Psoas muscle (tissue), 8 donors: ENCODE data around the gene SPIRE2. TPM values are rescaled to one million over a fixed set of nuclear protein-coding genes. Genes with fewer than 3 reads are reported as not detected.

Experiments
- ATAC-seq, 4 donors: fragments of 200-7000 bp; cut with Tn5 transposase; one replicate each; pipeline ENCODE4 v1.9.1; 2020; ENCODE audit warnings: moderate library complexity in 3 of 4, mild to moderate bottlenecking in 2 of 4
- DNase-seq, 2 donors: peaks; one replicate each; pipeline ENCODE4 v3.0.0-alpha.2; 2020
- H3K27ac ChIP-seq: fragments of 200-600 bp; one replicate; pipeline ENCODE4 v1.8.0; 2022
- H3K27me3 ChIP-seq, 3 donors: fragments of 200-600 bp in 1 of 3; one replicate each; pipeline versions ENCODE4 v1.6.1 to v1.8.0; 2013 to 2022; ENCODE audit warnings: low read length in 2 of 3, mild to moderate bottlenecking in 2 of 3, moderate library complexity in 1 of 3; ENCODE audit not compliant: insufficient read depth in 3 of 3
- H3K36me3 ChIP-seq, 2 donors: fragments of 200-600 bp in 1 of 2; one replicate each; pipeline versions ENCODE4 v1.6.1 to v1.8.0; 2013 to 2022; ENCODE audit warnings: low read depth in 1 of 2, mild to moderate bottlenecking in 1 of 2, moderate library complexity in 1 of 2; ENCODE audit not compliant: insufficient read depth in 1 of 2
- H3K4me1 ChIP-seq: fragments of 200-600 bp; one replicate; pipeline ENCODE4 v1.8.0; 2022
- H3K4me3 ChIP-seq: fragments of 200-600 bp; one replicate; pipeline ENCODE4 v1.8.0; 2022; ENCODE audit warnings: mild to moderate bottlenecking
- H3K9me3 ChIP-seq: fragments of 200-600 bp; one replicate; pipeline ENCODE4 v1.8.0; 2022
- WGBS, 3 donors: extraction: QIAGEN DNeasy Blood & Tissue Kit; methylation state at CpG; one replicate each; pipeline versions ENCODE4 v1.1.6 to v1.1.7; 2013; 5-methylcytosine and 5-hydroxymethylcytosine counted together
- intact Hi-C, 2 donors: fragments of 100-400 bp; cut with DNase I; formaldehyde crosslinking; loops; one replicate each; pipeline versions ENCODE4 v1.11.0 to v1.14.2; 2022
- polyA plus RNA-seq, 3 donors: library from polyadenylated mRNA; stranded (reverse); fragments of 200-250 nt; gene quantifications; one replicate each; pipeline ENCODE4 v1.2.3, GENCODE V29; 2013
- total RNA-seq, 4 donors: library from RNA; stranded (reverse); fragmentation: NEBNext Ultra II Directional in 2 of 4; extraction: Animal tissue kit (Norgen Biotek cat#: 25700) in 2 of 4; gene quantifications; one replicate each; pipeline versions ENCODE4 v1.2.1 to v1.2.4, GENCODE V29; 2021 to 2023
- TF ChIP-seq, protein P1 (sequence below): fragments of 200-600 bp; IDR thresholded peaks from one replicate; pipeline ENCODE4 v1.8.0; 2022; ENCODE audit warnings: antibody characterized with exemption
- donor health status: healthy with polysubstance abuse.
- donor health status: DM: no; HTN: no; CAD: no; lungs with moderate emphysema.
- donor health status: Bipolar disorder and iron deficiency.
- donor health status: healthy.
- donor health status: DM: yes; HTN: yes; CAD: no.
- donor health status: DM: no; HTN: no; CAD: no.
- donor health status: DM: no; HTN: no; CAD: no.
- donor health status: DM: yes; HTN: yes; CAD: no.

SPIRE2 gene
- total and polyA plus RNA-seq, 7 donors, result 0.14 to 0.48 (median 0.25) TPM; not detected in 1

- H3K27me3 ChIP-seq, result no peaks in the 10 kb centered on the region
- intact Hi-C loops, result no loop called here
- ATAC-seq, result no peak
- H3K27ac ChIP-seq, result no peak overlapping the region
- H3K9me3 ChIP-seq, result no peaks in the 10 kb centered on the region
- no peaks in the 10 kb centered on the region for H3K4me1 ChIP-seq
- TF ChIP-seq, protein P1, sequence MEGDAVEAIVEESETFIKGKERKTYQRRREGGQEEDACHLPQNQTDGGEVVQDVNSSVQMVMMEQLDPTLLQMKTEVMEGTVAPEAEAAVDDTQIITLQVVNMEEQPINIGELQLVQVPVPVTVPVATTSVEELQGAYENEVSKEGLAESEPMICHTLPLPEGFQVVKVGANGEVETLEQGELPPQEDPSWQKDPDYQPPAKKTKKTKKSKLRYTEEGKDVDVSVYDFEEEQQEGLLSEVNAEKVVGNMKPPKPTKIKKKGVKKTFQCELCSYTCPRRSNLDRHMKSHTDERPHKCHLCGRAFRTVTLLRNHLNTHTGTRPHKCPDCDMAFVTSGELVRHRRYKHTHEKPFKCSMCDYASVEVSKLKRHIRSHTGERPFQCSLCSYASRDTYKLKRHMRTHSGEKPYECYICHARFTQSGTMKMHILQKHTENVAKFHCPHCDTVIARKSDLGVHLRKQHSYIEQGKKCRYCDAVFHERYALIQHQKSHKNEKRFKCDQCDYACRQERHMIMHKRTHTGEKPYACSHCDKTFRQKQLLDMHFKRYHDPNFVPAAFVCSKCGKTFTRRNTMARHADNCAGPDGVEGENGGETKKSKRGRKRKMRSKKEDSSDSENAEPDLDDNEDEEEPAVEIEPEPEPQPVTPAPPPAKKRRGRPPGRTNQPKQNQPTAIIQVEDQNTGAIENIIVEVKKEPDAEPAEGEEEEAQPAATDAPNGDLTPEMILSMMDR, result no peak
- peaks cover 4 to 73% of the 10 kb centered on the region in 2 donors for H3K36me3 ChIP-seq
- no peak overlapping the region for H3K4me3 ChIP-seq
- WGBS, 3 donors, result 88 to 93% (median 89%) methylated on average over 6 of the region's 6 CpGs
- no peak for DNase-seq
Observed at GRCh38 chr16:89881368-89881730, 53.1 kb downstream of the SPIRE2 start.

- H3K4me1 ChIP-seq, result no peaks in the 10 kb centered on the region
- H3K36me3 ChIP-seq, result peaks cover 8 to 87% of the 10 kb centered on the region in 2 donors
- no peak for DNase-seq
- no peak overlapping the region for H3K4me3 ChIP-seq
- TF ChIP-seq, protein P1, result no peak
- no peak overlapping the region for H3K27ac ChIP-seq
- no peaks in the 10 kb centered on the region for H3K9me3 ChIP-seq
- H3K27me3 ChIP-seq, result no peaks in the 10 kb centered on the region
- intact Hi-C loops, result no loop called here
- 90 to 94% (median 93%) methylated on average over 28 of the region's 28 CpGs for WGBS, 3 donors
- peak in 1 of 4 donors; percentile 11 for ATAC-seq
Observed at GRCh38 chr16:89883346-89884040, 55.2 kb downstream of the SPIRE2 start.

GRCh38 chr16:89884041-89884421 lies 55.8 kb downstream of the SPIRE2 start:
- ATAC-seq (no peak), DNase-seq (no peak)
- WGBS, 3 donors, result 92 to 97% (median 92%) methylated on average over 8 of the region's 8 CpGs
- intact Hi-C loops, result no loop called here
- TF ChIP-seq, protein P1, result no peak
- Histone ChIP-seq H3K27ac (no peak overlapping the region), H3K4me3 (no peak overlapping the region), H3K27me3 (no peaks in the 10 kb centered on the region), H3K9me3 (no peaks in the 10 kb centered on the region), H3K36me3 (peaks cover 8 to 87% of the 10 kb centered on the region in 2 donors), H3K4me1 (no peaks in the 10 kb centered on the region)

GRCh38 chr16:89887243-89887642 lies 59.0 kb downstream of the SPIRE2 start:
- WGBS, 3 donors, result 94 to 97% (median 96%) methylated on average over 14 of the region's 14 CpGs
- intact Hi-C loops, result no loop called here
- DNase-seq (no peak), ATAC-seq (no peak)
- Histone ChIP-seq H3K27me3 (no peaks in the 10 kb centered on the region), H3K36me3 (peaks cover 11 to 96% of the 10 kb centered on the region in 2 donors), H3K4me3 (no peak overlapping the region), H3K9me3 (no peaks in the 10 kb centered on the region), H3K27ac (no peak overlapping the region), H3K4me1 (no peaks in the 10 kb centered on the region)
- TF ChIP-seq, protein P1, result no peak

DNA sequence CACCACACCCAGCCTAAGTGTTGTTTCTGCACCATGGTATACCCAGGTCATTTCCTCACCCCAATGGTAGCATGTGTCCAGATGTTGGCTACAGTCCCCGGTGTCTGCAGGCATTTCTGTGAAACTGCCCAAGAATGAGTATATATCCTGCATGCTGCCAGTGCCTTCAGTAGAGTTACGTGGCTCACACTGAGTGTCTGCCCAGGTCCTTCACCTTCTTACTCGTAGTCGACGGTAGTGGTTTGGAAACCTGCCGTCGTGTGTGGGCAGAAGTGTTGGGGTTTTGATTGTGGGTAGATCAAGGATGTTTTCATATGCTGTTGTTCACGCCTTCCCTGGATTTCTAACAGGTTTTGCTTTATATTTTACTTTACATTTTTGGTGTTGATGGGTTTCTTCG lies 61.9 kb downstream of the SPIRE2 start:
- Histone ChIP-seq H3K9me3 (no peaks in the 10 kb centered on the region), H3K4me3 (no peak overlapping the region), H3K4me1 (no peaks in the 10 kb centered on the region), H3K36me3 (peaks cover 11 to 99% of the 10 kb centered on the region in 2 donors), H3K27me3 (no peaks in the 10 kb centered on the region), H3K27ac (no peak overlapping the region)
- intact Hi-C loops, result no loop called here
- peak in 1 of 2 donors; percentile 42 for DNase-seq
- 90 to 93% (median 91%) methylated on average over 9 of the region's 9 CpGs for WGBS, 3 donors
- TF ChIP-seq, protein P1, result no peak
- ATAC-seq, result no peak
